Fibroblast of peridontal ligament (primary cell): ENCODE results near the gene PTPRF.
"Not testable (repeated sequence)": the region's sequence is repeated elsewhere in the genome, so short reads cannot be mapped to it uniquely, and the experiment has no call there.

ENCODE experiments used
- DNase-seq: peaks from one replicate; pipeline ENCODE4 v3.0.0-alpha.2; 2010; ENCODE audit errors: extremely low read depth

Gene PTPRF

GRCh38 chr1:43537423-43538142 lies 6.9 kb downstream of the PTPRF start:
- DNase-seq, result no peak

DNA sequence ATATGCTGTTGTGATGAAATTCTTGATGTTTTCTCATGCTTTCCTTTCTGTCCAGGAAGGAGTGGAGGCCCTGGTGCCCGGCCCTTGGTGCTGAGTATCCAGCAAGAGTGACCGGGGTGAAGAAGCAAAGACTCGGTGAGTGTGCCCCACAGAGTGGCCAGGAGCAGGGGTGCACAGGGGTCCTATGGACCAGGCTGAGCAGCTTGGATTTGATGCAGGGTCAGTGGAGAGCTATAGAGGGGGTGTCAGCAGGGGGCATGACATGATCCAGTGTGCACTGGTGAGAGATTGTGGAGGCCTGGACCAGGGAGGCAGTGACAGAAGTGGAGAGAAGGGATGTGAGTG lies 7.4 kb downstream of the PTPRF start:
- DNase-seq, result no peak

DNA sequence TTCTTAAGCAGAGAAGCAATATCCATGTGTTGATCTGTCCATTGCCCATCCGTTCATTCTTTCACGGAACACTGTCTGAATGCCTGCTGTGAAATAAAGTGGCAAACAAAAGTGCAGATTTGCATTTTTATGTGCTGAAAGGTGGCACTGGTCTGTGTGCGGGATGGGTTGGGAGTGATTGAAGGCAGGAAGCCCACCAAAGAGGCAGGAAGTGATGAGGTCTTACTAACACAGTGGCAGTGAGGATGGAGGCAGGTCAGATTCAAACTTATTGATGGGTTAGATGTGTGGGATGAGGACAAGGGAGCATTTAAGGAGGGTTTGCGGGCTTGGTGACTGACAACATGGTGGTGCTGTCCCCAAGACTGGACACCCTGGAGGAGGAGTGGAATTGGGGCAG lies 8.3 kb downstream of the PTPRF start:
- no peak for DNase-seq

GRCh38 chr1:43539726-43540434 lies 9.2 kb downstream of the PTPRF start:
- DNase-seq, result no peak

- peak; percentile 22 for DNase-seq
Measured at GRCh38 chr1:43540653-43541071, 10.0 kb downstream of the PTPRF start.

- DNase-seq, result peak; percentile 27
Measured at GRCh38 chr1:43541141-43541540, 10.5 kb downstream of the PTPRF start.

GRCh38 chr1:43541721-43542401 lies 11.2 kb downstream of the PTPRF start:
- DNase-seq, result peak; percentile 50

- DNase-seq, result no peak
Measured at GRCh38 chr1:43542527-43543458, 12.1 kb downstream of the PTPRF start.

DNA sequence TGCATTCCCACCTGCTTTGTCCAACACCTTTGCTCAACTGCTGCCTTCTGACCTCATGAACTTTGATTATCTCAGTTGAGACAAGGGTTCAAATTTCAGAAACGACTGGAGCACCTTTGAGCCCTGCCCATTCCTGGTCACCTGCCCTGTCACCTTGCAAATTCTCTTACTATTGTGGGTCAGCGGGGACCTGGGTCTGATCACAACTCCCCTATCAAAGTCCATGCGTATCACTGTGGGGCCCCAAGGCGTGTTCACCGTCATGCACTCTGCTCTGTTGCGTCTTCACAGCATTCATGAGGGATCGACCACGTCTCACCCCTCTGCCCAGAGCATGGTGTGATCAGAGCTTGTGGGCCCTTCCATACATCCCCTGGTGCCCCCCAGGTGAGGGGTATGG lies 12.9 kb downstream of the PTPRF start:
- DNase-seq, result no peak

- no peak for DNase-seq
Measured at GRCh38 chr1:43545339-43545694, 14.6 kb downstream of the PTPRF start.

- no peak for DNase-seq
Measured at GRCh38 chr1:43545695-43546387, 15.2 kb downstream of the PTPRF start.

GRCh38 chr1:43546388-43547100 lies 15.9 kb downstream of the PTPRF start:
- no peak for DNase-seq

DNA sequence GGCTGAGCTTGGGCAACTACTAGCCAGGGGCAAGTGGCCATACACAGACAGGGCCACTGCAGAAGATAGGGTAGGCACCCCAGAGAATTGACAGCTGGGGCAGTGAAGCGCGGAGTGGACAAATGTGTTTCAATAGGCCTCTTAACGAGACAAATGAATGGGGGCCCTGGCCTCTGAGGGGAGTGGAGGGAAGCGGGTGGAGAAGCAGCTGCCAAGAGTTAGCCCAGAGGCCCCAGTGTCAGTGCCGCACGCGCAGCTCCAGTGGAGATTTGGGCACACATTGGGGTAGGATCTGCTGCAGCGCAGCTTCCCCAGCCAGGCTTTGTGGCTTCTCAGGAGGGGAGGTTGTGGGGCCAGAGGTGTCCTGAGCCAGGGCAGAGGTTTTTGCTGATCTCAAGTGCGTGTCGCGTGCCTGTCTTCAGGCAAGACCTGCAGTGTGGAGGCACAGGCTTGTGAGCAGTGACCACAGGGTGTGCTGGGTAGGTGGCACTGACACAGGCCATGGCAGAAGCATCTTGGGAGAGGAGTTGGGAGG lies 16.9 kb downstream of the PTPRF start:
- DNase-seq, result no peak

DNA sequence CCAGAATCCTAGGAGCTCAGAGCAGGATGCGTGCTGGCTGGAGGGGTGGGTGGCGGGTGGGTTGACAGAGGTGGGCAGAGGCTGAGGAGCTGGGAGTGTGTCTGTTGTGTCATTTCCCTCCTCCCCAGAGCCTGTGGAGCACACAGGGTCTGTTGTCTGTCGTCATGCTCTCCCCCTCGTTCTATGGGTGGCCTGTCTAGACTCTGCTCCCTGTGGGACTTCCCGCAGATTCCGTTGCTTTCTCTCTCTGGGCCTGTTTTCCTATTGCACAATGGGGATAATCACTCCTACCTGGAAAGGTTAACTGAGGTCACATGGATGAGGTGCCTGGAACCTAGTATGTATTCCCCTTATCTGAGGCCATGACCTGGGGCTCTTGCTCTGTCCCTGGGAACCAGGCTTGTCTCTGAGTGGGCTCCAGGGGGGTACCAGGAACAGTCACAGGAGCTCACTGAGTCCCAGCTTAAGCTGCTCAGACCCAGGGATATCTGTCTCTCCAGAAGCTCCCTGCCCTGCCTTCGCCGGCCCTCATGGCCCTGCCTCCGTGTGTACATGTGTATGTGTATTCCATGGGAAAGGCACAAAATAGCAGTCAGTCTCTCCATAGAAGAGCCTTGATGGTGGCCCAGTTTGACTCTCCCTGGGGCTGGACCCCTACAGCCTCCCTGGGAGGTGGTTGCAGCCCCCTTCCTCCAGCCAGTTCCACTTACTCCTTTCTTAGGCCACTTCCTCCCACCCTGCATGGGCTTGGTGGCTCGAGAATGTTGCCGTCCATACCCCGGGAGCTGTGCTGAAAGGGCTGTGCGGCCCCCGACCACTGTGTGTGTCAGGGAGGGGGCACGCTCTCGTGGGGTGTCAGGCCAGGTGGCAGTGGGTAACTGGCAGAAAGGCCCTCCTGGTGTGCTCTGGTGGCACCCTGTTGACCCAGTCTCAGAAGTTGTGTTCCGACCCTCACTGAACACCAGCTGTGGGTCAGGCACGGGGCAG lies 17.9 kb downstream of the PTPRF start:
- no peak for DNase-seq

- DNase-seq, result not testable (repeated sequence)
Measured at GRCh38 chr1:43549394-43549793, 18.7 kb downstream of the PTPRF start.

GRCh38 chr1:43549921-43550597 lies 19.4 kb downstream of the PTPRF start:
- no peak for DNase-seq

GRCh38 chr1:43550598-43551246 lies 20.0 kb downstream of the PTPRF start:
- DNase-seq, result no peak

- no peak for DNase-seq
Measured at GRCh38 chr1:43551396-43551888, 20.8 kb downstream of the PTPRF start.
